Measurements from ENCODE around the gene C2orf49.

C2orf49 gene

DNA sequence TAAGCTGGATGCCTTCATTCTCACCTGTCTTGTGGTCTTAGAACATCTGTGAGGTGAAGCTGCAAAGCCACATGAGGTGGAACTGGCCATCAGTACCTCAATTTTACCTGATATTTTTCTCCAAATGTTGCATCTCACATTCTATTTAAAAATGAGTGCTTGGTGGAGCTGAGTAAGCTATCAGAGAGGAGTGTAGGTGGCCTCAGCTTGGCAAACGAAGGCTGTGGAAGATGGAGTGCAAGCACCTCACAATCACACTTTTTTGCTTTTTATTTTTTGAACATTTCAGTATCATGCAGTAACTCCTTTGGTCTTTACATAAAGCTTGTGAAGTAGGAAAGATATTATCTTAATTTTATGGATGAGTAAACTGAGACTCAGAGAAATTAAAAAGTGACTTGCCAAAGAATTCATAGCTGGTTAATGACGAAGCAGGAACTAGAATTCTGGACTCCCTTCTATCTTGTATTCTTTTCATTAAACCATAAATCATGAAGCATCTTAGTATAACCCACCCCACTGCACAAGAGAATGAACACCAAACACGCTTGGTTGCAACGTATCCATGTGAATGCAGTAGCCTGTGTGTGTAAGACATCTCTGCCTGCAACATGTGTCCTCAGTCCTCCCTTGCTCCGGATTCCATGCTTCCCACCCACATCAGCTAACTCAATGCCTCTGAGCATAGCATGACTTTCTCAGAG is 27.2 kb downstream of the C2orf49 start:
- H3K27ac ChIP-seq (ENCODE audit: low read length): no peak overlapping the region
- no peaks in the 10 kb centered on the region for H3K79me2 ChIP-seq (ENCODE audit: insufficient read depth, low read length)
- TF ChIP-seq EZH2 (IDR thresholded peaks at IDR 0.05; ENCODE audit: borderline replicate concordance, low read depth, low read length, severe bottlenecking) (no peak), CTCF (IDR thresholded peaks at IDR 0.05; ENCODE audit: borderline replicate concordance, extremely low read depth, low read length, poor library complexity, severe bottlenecking) (no peak)
- no peak overlapping the region for H3K4me2 ChIP-seq (ENCODE audit: insufficient read depth, low read length)
- H3K4me3 ChIP-seq (ENCODE audit: low read depth in 1 of 2, low read length in 2 of 2): no peak overlapping the region
- H4K20me1 ChIP-seq (ENCODE audit: insufficient read depth, low read length): no peaks in the 10 kb centered on the region; the same call in 1 of the 2 replicates
- H3K27me3 ChIP-seq (ENCODE audit: insufficient read depth, low read length, poor library complexity): no peaks in the 10 kb centered on the region
- no peak overlapping the region for H2AFZ ChIP-seq (ENCODE audit: low read depth, low read length)
- H3K4me1 ChIP-seq (ENCODE audit: insufficient read depth, low read length): peaks cover 15% of the 10 kb centered on the region
- H3K9me3 ChIP-seq (ENCODE audit: insufficient read depth, low read length, severe bottlenecking): no peaks in the 10 kb centered on the region
- no peak for DNase-seq
- no peak overlapping the region for H3K9ac ChIP-seq (ENCODE audit: low read depth, low read length)
- H3K36me3 ChIP-seq (ENCODE audit: insufficient read depth, low read length): no peaks in the 10 kb centered on the region; the same call in 1 of the 2 replicates
- ATAC-seq (ENCODE audit: insufficient read depth, low read depth): no peak

DNA sequence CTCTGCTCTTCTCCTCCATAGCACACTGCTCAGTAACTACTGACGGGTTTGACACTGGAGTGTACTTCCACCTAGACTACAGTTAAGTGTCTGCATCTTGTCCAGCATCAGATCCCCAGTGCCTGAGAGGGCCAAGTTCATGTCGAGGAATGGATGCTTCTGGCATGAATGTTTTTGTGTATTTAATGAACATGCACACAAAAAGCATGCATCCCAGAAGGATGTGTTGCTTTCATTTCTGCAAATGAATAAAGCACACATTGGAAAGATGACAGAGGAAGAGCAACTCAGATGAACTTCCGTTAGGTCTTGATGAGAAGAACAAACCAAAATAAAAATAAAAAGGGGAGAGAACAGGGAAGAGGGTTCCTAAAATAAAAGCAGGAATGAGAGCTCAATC is 27.9 kb downstream of the C2orf49 start:
- Histone ChIP-seq H3K79me2 (ENCODE audit: insufficient read depth, low read length) (no peaks in the 10 kb centered on the region), H3K27ac (ENCODE audit: low read length) (no peak overlapping the region), H3K36me3 (ENCODE audit: insufficient read depth, low read length) (no peaks in the 10 kb centered on the region), H3K4me3 (ENCODE audit: low read depth in 1 of 2, low read length in 2 of 2) (no peak overlapping the region), H3K4me1 (ENCODE audit: insufficient read depth, low read length) (peaks cover 21% of the 10 kb centered on the region), H3K9ac (ENCODE audit: low read depth, low read length) (no peak overlapping the region), H3K9me3 (ENCODE audit: insufficient read depth, low read length, severe bottlenecking) (no peaks in the 10 kb centered on the region), H2AFZ (ENCODE audit: low read depth, low read length) (no peak overlapping the region), H3K27me3 (ENCODE audit: insufficient read depth, low read length, poor library complexity) (no peaks in the 10 kb centered on the region), H4K20me1 (ENCODE audit: insufficient read depth, low read length) (no peaks in the 10 kb centered on the region; the same call in 1 of the 2 replicates), H3K4me2 (ENCODE audit: insufficient read depth, low read length) (no peak overlapping the region)
- TF ChIP-seq CTCF (IDR thresholded peaks at IDR 0.05; ENCODE audit: borderline replicate concordance, extremely low read depth, low read length, poor library complexity, severe bottlenecking) (no peak), EZH2 (IDR thresholded peaks at IDR 0.05; ENCODE audit: borderline replicate concordance, low read depth, low read length, severe bottlenecking) (no peak)
- no peak for ATAC-seq (ENCODE audit: insufficient read depth, low read depth)
- DNase-seq: no peak

DNA sequence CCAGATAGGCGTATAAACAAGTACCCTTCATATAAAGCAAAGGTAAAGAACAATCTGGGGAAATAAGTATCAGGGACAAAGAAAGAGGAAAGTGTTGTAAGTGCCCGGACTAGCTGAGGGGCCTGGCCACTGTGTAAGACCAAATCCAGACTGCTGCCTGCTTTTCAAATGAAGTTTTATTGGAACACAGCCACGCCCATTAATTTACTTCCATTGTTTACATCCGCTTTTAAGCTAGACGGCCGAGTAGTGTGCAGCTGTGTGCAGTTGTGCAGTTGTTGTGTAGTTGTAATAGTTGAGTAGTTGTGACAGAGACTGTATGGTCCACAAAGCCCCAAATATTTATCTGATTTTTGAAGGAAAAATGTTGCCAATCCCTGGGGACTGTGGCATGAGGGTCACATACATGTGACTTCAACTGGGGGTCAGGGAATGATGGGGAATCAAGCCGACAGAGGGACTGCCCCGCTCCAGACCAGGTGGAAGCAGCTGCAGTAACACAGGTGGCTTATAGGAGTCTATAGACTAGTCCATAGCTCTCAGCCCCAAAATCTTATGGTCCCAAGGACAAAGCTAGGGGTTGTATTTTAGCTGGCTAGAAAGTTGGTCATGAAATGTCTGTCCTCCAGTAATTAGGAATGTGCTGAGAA is 31.5 kb downstream of the C2orf49 start:
- Histone ChIP-seq H3K27ac (ENCODE audit: low read length) (no peak overlapping the region), H3K9me3 (ENCODE audit: insufficient read depth, low read length, severe bottlenecking) (no peaks in the 10 kb centered on the region), H3K9ac (ENCODE audit: low read depth, low read length) (no peak overlapping the region), H3K36me3 (ENCODE audit: insufficient read depth, low read length) (no peaks in the 10 kb centered on the region), H2AFZ (ENCODE audit: low read depth, low read length) (no peak overlapping the region), H3K4me3 (ENCODE audit: low read depth in 1 of 2, low read length in 2 of 2) (no peak overlapping the region), H4K20me1 (ENCODE audit: insufficient read depth, low read length) (no peaks in the 10 kb centered on the region; the same call in 1 of the 2 replicates), H3K27me3 (ENCODE audit: insufficient read depth, low read length, poor library complexity) (no peaks in the 10 kb centered on the region), H3K4me2 (ENCODE audit: insufficient read depth, low read length) (no peak overlapping the region), H3K79me2 (ENCODE audit: insufficient read depth, low read length) (no peaks in the 10 kb centered on the region), H3K4me1 (ENCODE audit: insufficient read depth, low read length) (peaks cover 10% of the 10 kb centered on the region)
- no peak for ATAC-seq (ENCODE audit: insufficient read depth, low read depth)
- DNase-seq: no peak
- TF ChIP-seq CTCF (IDR thresholded peaks at IDR 0.05; ENCODE audit: borderline replicate concordance, extremely low read depth, low read length, poor library complexity, severe bottlenecking) (no peak), EZH2 (IDR thresholded peaks at IDR 0.05; ENCODE audit: borderline replicate concordance, low read depth, low read length, severe bottlenecking) (no peak)

Measured in DND-41 (cell line).